Activated CD4-positive, alpha-beta T cell treated with anti-CD3 and anti-CD28 coated beads for 4 hours (primary cell): Measurements from ENCODE around the gene USP49.
"Not testable (repeated sequence)": the region's sequence is repeated elsewhere in the genome, so short reads cannot be mapped to it uniquely, and the experiment has no call there.

ENCODE experiments used
- DNase-seq, 2 donors: peaks; one replicate each; pipeline ENCODE4 v3.0.0-alpha.2; 2020

The USP49 gene

DNA sequence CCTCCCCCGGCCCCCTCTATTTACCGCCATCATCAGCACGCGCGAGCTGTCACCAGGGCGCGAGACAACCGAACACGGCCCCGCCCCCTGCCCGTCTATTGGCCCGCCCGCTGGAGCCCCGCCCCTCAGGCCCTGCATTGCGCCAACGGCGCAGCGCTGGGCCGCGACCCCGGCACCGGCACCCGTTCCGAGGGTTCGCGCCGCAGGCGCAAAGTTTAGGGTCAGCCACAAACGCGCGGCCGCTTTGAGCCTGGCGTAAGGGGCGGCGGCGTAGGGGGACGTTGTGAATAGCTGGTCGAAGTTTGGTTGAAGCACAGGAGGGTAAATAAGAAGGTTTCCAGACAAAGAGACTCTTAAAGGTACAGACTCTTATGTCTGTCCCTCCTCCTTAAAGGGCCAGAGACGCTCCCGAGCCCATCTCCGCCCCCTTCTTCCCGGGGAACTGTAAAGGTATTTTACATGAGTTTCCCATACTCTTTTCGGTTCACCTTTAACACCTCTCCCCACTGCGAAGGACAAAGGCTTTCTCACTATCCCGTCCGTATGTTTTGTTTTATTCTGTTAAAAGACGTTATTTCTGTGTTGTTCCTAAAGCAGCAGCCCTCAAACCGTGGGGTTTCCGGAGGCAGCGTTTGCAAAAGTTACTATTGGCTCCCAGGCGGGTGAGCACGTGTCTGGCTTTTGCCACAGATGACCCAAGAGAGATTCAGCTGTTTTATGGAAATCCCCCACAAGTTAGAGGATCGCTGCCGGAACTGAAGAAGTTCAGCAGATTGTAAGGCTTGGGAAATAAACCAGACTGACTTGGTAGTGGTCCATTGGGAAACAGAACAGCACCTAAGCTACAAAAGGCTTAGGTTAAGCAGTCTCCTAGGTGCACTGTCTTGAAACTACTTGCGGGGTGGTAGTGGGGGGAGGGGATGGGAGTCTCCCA is at the start of gene USP49:
Gene USP49, minus strand, starts transcription at position 76 of the 934 bp plus-strand sequence. CDS start 88,392 bp downstream, outside the sequence.
- DNase-seq, result peak; percentile 91 to 92

DNA sequence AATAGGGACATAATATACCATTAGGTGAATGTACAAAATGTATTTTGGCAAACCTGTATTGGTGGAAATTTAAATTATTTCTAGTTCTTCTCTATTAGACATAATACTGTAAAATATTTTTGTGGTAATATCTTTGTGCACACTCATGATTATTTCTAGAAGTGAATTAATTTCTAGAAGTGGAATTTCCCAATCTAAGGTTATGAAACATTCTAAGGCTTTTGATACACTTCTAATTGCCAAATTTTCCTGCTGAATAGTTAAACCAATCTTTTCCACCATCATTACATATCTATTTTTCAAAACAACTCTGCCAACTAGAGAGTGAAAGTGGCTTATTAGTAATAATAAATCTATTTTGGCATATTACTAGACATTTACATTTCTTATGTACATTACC is 48.3 kb upstream of the USP49 start:
- DNase-seq, result no peak

DNA sequence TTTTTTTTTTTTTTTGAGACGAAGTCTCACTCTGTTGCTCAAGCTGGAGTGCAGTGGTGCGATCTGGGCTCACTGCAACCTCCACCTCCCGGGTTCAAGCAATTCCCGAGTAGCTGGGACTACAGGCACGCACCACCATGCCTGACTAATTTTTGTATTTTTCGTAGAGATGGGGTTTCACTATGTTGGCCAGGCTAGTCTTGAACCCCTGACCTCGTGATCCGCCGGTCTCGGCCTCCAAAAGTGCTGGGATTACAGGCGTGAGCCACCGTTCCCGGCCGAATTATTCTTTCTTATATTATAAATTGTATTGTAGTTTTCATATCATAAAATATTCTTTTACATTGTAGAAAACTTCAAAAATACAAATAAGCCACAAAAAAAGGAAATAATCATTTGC is 47.7 kb upstream of the USP49 start:
- DNase-seq, result not testable (repeated sequence)

DNA sequence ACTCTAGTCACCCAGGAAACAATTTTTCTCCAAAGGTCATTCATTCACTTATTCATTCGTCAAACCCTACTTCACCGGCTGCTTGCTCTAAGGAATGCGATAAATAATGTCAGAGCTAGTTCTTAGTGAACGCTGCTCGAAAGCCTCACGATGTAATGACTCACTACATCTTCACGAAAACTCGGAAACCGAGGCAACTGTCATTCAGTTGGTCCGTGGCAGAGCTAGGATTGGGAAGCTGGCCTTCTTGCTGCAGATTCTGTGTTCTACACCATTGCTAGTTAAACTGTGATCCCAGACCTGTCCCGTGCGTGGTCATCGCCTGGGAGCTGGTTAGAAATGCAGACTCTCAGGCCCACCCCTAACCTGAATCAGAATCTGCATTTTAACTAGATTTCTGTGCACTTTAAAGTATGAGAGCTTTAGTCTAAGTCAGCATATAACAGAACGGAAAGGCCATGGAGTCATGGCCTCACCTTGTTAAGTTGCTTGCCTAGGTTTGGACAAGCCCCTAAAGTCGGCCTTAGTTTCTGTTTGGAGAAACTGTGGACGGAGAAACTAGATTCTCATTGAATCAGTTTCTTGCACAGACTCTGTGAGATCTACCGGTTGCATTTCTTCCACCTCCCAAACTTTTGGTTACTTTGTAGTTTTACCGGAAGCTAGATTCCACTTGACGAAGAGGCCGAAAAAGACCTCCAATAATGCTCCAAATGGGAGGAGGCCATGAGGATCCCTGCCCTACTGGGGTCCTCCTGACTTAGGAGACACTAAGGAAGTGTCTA is 47.1 kb upstream of the USP49 start:
- DNase-seq, result peak in 1 of 2 donors; percentile 42

DNA sequence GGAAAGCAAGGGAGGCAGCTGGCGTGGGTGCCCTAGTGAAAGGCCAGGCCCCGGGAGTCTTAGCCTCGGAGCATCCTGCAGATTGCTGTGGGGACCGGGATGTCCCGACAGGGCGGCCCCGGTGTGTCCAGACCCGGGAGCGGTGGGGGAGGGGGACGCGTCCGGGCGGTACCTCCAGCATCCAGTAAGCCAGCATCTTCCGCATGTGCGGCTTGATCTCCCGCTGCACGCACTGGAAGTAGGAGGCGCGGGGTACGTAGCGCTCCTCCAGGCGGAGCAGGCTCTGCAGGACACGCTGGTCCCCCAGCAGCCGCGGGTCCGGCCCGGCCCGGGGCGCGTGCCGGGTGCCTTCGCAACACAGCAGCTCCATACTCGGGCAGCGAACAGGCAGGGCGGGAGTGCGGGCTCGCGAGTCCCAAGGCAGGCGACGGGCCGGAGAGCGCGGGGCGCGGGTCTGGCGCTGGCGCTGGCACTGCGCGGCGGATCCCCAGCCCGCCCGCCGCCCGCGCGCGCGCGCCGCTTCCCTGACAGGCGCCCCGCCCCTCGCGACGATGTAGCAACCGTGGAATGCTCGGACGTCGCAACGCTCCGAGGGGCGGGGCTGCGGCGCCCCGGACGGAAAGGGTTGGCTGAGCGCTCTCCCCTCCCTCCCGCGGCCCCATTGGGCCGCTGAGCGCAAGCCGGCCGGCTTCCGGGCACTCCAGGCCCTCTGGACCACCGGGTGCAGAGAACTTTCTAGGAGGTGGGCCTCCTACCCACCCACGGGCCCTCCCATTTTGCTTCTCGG is 46.3 kb upstream of the USP49 start, which contains the start of gene CCND3:
Gene CCND3, minus strand, starts transcription at position 529 of the 787 bp plus-strand sequence. Its CDS starts 159 bp downstream, at position 370.
- peak; percentile 80 to 82 for DNase-seq

DNA sequence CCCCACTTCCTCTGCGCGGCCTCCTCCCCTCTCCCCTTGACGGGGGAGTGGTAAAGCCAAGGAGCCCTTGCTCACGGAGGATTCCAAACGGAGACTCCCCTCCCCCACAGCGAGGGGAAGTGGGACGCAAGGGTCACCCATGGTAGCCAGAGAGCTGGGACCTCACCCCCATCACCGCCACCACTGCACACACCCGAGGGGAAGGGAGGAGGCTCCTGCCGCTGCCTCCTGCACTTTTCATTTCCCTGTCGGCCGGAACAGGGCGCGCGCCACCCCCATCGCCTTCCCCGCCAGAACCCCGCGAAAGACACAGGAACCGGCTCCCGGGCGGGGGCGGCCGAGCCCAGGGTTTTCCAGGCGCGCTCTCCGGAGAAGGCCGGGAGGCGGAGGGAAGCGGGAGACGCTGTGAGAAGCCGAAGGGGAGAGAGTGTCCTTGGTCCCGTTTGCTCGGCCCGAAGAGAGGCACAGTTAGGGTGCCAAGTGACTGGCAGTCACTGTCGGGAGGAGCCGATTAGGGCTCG is 45.6 kb upstream of the USP49 start:
- peak; percentile 41 to 49 for DNase-seq

DNA sequence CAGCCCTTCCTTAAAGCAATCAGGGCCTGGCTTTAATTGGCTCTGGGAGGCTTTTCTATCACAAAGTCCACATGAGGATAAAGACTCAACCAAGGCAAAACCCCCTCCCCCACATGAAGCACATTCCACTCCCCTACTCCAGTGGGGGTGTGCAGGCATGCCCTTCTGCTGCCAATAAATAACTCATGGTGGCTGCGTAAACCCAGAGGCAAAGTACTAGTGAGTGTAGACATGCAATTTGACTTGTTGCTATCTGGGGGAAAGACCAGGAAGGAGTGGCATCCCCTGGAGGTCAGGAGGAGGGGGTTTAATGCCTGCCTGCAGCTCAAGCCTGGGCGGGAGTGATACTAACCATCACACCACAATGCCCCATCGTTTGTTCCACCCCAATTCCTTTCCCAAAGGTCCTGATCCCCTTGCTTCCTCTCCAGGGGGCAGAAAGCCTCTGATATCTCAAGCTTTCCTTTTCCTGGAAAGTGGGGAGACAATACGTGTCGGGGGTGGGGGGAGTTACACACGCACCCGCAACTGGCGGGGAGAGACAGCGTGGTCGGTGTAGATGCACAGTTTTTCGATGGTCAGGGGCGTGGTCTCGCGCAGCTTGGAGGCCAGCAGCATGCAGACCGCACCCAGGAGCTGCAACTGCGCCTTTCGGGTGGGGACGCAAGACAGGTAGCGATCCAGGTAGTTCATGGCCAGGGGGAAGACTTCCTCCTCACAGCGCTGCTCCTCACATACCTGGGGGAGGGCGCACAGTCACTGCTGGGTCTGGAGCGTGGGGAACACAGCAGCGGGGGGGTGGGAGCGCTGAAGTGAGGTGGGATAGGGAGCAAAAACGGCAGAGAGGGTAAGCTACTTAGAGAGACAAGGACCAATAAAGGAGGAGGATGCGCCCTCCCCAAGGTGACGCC is 44.9 kb upstream of the USP49 start:
- peak in 1 of 2 donors; percentile 7 for DNase-seq

DNA sequence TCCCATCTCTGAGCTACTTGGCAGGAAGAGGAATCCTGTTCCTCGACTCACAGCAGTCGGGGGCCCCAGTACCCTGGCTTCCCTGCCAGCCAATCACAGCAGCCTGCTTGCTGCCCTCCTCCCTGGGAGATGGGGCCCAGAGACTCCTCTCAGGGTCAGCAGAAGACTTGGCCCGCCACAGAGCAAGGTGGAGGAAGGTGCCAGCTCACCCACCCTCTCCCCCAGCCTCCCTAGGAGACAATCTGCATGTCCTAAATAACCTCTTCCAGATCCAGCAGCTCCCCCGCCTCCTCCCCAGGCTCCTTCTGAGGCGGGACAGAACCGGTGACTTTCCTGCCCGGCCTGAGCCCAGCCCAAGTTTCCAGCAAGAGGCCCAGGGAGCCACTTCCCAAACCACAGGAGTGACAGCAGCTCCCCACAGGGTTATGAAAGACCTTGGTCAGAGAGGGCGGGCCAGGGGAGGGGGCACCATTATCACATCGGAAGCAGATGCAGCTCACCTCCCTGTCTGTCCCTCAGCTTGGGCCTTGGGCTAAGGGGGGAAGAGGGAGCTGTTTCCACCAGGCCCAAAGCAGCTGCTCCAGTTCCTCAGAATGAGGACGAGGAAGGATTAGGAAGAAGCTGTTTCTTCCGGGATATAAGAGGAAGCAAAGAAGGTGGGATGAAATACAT is 44.1 kb upstream of the USP49 start:
- peak in 1 of 2 donors; percentile 28 for DNase-seq

DNA sequence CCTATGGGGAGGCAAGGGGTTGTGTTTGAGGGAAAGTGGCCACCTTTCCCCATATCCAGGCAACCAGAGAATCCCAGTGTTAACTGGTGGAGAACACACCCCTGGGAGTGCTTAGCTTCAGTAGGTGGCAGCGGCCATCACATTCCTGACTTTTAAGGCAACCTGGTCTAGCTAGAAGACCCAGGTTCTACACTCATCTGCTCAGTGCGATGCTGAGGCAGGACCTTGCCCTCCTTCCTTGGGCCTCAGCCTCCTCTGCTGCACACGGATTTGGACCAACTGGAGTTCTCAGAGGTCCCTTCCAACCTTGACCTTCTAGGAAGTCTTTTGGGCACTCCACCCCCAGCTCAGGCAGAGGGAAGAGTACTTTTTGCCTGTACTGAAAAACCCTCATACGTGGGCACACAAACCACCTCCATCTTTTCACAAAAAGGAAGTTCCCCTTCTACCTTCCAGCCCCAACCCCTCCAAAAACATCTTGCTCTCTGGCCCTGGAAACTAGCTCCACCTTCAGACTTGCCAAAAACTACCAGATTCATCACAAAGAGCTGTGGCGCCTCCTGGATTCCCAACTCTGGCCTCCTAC is 43.5 kb upstream of the USP49 start:
- DNase-seq, result no peak

DNA sequence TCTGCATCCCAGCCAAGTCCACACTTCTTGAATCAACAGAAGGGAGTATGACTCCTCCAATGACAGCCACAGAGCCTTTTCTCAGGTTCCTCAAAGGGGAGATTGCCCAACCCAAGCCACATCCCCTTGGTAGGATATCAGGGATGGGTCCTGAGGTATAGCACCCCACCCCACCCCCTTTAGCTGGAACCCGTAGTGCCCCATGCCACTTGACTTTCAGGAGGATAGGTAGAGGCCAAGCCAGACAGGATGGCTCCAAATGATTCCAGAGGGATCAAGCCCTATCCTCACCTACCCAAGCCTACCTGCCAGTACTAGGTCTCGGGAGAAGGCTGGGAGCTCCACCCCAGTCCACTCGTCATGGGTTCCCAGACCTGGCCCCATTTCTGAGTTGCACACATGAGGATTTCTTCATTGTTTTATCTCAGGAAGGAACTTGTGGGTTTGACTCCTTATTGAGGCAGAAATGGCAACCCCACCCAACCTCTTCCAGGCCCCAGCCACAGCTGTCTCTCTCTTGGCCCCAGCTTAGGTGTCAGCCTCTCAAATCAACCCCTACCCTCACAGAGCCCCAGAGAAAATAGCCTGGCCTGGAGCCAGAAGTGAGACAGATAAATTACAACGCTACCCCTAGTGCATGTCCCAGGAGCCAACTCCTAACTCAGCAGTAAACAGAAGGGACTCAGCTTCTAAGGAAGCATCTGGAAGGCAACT is 42.8 kb upstream of the USP49 start:
- peak; percentile 35 to 41 for DNase-seq

DNA sequence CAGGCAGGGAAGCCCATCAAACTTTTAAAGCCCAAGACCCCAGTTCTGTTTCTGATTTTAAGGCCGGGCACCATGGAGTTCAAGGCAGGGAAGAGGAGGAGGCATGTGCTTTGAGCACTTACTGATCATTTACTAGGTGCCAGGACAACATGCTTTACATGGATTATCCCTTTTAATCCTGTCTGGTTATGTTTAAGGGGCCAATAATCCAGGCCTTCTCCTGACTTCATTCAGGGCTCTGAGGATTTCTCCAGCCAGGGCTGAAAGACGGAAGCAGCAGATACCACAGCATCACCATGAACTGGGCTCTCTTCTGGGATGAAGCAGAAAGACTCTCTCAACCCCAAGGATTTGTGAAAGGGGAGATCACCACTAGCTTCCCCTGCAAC is 42.3 kb upstream of the USP49 start:
- DNase-seq, result no peak

DNA sequence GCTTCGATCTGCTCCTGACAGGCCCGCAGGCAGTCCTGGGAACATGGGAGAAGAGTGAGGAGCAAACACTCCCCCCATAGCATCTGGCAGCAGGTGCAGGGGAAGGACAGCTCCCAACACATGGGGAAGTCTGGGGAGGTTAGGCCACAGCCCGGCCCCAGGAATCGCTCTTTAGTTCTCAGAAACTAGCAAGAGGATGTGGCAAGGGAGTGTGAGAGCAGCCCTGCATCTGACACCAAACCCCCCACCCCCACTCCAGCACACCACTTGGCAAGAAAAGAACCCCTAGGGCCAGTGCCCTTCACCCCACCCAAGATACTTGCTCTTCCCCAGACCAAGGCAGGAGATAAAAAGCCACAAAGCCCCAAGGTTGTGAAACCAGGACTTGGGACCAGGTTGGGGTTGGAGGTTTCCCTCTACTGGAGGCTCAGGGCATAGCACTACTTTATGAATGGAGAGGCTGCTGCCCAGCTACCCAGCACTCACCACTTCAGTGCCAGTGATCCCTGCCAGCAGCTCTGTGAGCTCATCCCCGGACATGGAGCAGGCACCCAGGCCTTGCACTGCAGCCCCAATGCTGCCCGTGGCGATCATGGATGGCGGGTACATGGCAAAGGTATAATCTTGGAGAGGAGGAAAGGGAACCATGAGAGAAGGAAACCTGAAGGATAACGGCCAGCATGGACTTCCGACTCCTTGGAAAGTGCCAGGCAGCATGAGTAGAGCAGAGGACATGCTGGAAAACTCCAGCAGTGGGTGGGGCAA is 41.1 kb upstream of the USP49 start:
- DNase-seq, result peak; percentile 61 to 64

DNA sequence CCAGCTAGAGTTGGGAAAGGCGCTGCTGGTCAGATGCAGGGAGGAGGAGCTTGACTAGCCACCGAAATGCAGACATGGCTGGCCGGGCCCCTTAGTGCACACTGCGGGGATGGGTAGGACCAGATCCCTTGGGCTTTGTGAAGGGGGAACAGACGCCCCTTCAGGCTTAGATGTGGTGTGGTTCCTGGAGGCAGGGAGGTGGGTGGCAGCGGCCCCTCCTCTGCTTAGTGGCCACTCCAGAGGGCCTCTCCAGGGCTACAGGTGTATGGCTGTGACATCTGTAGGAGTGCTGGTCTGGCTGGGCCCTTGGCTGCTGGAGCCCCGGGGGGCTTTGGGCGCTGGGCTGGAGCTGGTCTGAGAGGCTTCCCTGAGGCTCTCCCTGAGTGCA is 40.5 kb upstream of the USP49 start:
- DNase-seq, result no peak

DNA sequence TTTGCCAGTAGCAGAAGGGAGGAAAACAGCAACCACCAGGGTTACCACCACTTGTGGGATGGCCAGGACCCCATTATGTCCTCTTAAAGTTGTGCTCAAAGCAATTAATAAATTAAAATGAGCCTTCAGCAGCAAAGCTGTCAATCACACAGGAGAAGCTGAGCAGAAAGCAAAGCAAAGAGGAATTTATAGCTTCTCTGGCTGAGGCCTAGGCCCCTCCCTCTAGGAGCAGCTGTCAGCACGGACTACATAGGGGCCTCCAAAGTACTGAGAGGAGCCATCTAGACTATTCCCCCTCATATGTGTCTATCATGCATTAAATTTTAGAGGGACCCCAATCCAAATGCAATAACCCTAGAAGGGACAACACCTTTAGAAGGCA is 40.0 kb upstream of the USP49 start:
- DNase-seq, result no peak

DNA sequence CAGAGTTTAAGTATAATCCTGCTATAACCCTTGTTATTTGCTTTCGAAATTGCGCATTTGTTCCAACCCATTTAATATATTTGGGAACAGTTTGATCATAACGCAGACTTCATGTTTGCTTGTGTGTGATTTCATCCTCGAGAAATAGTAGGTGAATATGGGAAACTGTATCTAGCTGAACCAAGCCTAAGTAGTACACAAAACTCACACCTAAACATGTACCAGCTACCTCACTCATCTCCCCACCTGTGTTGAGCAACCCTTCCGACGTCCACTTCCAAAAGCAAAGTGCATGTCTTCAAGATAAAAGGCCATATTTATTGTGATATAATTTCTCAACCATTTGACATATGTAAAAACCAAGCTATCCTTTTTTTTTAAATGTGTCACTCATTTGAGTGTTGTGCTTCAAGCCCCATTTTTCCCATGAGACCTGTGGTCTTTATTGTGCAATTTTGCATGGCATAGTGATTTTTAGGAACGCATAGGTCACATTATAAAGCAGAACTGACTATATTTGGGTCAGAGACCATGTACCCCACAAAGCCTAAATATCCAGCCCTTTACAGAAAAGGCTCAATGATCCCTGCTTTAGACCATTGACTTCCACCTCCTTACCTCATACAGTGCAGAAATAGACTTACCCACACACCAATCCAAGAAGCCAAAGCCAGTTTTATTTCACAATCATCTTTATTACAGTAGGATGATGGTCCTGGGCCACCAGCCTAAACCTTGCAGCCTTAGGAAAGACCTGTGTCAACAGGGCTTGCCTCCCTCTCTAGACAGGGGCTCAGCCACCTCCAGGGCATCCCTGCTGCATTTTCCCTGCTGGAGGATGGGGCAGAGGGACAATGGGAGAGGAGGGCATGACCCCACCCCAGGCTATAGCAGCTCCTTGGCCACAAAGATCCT is 39.4 kb upstream of the USP49 start:
- no peak for DNase-seq

DNA sequence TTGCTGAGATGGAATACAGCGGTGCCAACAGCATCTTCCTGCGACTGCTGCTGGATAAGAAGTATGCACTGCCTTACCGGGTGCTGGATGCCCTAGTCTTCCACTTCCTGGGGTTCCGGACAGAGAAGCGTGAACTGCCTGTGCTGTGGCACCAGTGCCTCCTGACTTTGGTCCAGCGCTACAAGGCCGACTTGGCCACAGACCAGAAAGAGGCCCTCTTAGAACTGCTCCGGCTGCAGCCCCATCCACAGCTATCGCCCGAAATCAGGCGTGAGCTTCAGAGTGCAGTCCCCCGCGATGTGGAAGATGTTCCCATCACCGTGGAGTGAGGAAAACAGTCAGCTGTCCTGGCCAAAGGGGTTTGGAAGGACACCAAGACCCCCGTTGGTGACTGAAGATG is 37.2 kb upstream of the USP49 start:
- no peak for DNase-seq

DNA sequence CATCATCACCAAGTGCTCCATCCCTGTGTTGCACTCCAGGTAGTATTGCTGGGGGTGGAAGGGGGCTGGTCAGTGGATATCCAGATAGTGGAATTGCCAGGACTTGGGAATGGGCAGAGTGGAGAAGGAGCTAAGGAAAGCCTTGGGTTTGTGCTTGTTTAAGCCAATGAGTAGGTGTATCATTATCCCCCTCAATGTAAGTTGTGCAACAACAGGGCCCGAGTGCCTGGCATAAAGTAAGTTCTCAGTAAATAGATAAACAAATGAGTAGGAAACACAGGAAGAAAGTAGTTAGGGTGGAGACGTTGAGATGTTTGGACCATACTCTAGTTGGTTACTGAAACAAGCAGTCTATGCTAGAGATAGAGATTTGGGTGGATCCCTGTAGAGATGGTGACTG is 36.6 kb upstream of the USP49 start:
- DNase-seq, result no peak

DNA sequence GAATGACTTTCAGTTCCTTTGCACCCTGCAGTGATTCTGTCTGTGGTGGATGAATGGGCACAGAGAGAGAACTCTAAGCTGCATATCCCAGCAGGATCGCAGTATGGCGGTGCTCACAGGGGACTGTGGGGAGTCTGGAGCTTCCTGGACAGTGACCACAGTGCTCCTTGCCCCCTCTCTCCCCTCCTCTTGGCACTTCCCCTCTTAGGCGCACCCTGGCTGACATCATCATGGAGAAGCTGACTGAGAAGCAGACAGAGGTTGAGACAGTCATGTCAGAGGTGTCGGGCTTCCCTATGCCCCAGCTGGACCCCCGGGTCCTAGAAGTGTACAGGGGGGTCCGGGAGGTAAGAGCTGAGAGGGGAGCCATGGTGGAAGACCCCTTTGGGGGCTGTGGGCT is 34.7 kb upstream of the USP49 start:
- DNase-seq, result no peak
